Thoracic aorta (tissue), 2 donors: ENCODE data around the gene FAR2. TPM values are rescaled to one million over a fixed set of nuclear protein-coding genes. Genes with fewer than 3 reads are reported as not detected.

ENCODE experiments used
- ATAC-seq: fragments of 150-250 bp; one replicate; pipeline ENCODE4 v1.8.0; 2017; ENCODE audit warnings: low read depth; ENCODE audit not compliant: insufficient number of reproducible peaks, low FRiP score
- DNase-seq: peaks from one replicate; pipeline ENCODE4 v3.0.0-alpha.2; 2020; ENCODE audit warnings: low spot score
- H3K27ac ChIP-seq, 2 donors: fragments of 200-600 bp; sonication (generic); 1 replicate in 1 of 2; 2 replicates in 1 of 2; pipeline ENCODE4 v1.5.1; 2016; ENCODE audit warnings: mild to moderate bottlenecking in 2 of 2, moderate library complexity in 2 of 2
- H3K27me3 ChIP-seq: fragments of 200-600 bp; sonication (generic); replicated peaks from 2 replicates; pipeline ENCODE4 v1.6.0; 2016; ENCODE audit warnings: mild to moderate bottlenecking; ENCODE audit not compliant: insufficient read depth
- H3K36me3 ChIP-seq: fragments of 200-600 bp; sonication (generic); one replicate; pipeline ENCODE4 v1.5.1; 2016
- H3K4me1 ChIP-seq, 2 donors: fragments of 200-600 bp; sonication (generic); 1 replicate in 1 of 2; 2 replicates in 1 of 2; pipeline versions ENCODE4 v1.5.1 to v1.6.0; 2016; ENCODE audit warnings: low read depth in 2 of 2, mild to moderate bottlenecking in 1 of 2; ENCODE audit not compliant: control insufficient read depth in 1 of 2
- H3K4me3 ChIP-seq: fragments of 200-600 bp; sonication (generic); 2 replicates; pipeline ENCODE4 v1.5.1; 2016; ENCODE audit warnings: mild to moderate bottlenecking
- H3K9me3 ChIP-seq: fragments of 200-600 bp; sonication (generic); 2 replicates; pipeline ENCODE4 v1.5.1; 2016
- total RNA-seq, 2 donors: library from RNA; depleted of rRNA; stranded (reverse); fragments of >200 nt; gene quantifications; one replicate each; pipeline versions ENCODE4 v1.1.0 to v1.2.3, GENCODE V29; 2016
- TF ChIP-seq, protein P1 (sequence below): fragments of 200-600 bp; sonication (generic); IDR thresholded peaks from one replicate; pipeline ENCODE4 v1.5.1; 2019; ENCODE audit warnings: antibody characterized with exemption

FAR2 gene
- total RNA-seq, 2 donors from 2014 or later: 8.5 to 16.9 TPM

DNA sequence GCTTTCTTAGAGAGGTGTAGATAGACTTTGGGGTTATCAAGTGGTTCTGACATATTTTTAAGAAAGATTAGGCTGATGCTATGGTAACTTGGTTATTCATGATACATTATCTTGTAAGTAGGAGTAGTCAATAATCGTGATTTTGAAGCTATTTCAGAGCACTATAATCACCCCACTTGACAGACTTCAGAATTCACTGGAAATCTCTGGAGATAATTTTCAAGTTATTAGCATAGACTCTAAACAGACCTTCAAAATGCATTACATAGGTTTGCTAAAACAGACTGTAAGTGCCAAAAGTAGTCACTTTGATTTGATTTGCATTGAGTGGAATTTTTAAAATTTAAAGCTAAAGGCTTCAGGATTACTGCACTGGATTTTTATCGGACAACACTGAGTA is 157.6 kb downstream of the FAR2 start:
- DNase-seq (no peak), ATAC-seq (no peak)
- H3K27ac ChIP-seq: no peak overlapping the region
- TF ChIP-seq, protein P1, sequence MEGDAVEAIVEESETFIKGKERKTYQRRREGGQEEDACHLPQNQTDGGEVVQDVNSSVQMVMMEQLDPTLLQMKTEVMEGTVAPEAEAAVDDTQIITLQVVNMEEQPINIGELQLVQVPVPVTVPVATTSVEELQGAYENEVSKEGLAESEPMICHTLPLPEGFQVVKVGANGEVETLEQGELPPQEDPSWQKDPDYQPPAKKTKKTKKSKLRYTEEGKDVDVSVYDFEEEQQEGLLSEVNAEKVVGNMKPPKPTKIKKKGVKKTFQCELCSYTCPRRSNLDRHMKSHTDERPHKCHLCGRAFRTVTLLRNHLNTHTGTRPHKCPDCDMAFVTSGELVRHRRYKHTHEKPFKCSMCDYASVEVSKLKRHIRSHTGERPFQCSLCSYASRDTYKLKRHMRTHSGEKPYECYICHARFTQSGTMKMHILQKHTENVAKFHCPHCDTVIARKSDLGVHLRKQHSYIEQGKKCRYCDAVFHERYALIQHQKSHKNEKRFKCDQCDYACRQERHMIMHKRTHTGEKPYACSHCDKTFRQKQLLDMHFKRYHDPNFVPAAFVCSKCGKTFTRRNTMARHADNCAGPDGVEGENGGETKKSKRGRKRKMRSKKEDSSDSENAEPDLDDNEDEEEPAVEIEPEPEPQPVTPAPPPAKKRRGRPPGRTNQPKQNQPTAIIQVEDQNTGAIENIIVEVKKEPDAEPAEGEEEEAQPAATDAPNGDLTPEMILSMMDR: no peak
- no peak overlapping the region for H3K4me3 ChIP-seq
- no peaks in the 10 kb centered on the region for H3K27me3 ChIP-seq
- H3K36me3 ChIP-seq: no peaks in the 10 kb centered on the region
- no peaks in the 10 kb centered on the region for H3K9me3 ChIP-seq
- no peaks in the 10 kb centered on the region for H3K4me1 ChIP-seq

DNA sequence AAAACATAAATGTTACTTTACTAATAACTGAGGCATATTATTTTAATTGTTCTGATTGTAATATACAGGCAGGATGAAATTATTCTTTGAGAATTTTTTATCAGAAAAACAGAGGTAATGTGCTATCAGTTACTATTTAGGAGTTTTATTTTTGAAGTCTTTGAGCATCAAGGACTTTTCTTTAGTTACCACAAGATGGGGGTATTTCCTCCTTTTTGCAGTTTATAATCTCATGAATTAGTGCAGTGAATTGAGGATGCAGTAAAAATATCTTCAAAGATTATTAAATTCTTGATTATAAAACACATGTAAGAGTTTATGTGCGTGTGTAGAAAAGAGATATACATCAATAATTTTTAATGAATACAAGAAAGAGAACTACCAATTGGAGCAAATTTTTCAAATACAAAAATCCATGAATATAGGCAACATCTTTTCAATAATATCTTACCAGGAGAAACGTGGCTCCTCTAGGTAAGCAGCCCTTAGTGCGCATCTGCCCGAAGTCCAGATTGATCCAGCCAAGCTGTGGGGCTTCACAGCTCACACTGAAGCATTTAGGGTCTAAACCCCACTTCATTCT is 160.3 kb downstream of the FAR2 start:
- Histone ChIP-seq H3K4me3 (no peak overlapping the region), H3K36me3 (no peaks in the 10 kb centered on the region), H3K27ac (no peak overlapping the region), H3K27me3 (no peaks in the 10 kb centered on the region), H3K4me1 (no peaks in the 10 kb centered on the region), H3K9me3 (no peaks in the 10 kb centered on the region)
- no peak for DNase-seq
- no peak for ATAC-seq
- TF ChIP-seq, protein P1: no peak

DNA sequence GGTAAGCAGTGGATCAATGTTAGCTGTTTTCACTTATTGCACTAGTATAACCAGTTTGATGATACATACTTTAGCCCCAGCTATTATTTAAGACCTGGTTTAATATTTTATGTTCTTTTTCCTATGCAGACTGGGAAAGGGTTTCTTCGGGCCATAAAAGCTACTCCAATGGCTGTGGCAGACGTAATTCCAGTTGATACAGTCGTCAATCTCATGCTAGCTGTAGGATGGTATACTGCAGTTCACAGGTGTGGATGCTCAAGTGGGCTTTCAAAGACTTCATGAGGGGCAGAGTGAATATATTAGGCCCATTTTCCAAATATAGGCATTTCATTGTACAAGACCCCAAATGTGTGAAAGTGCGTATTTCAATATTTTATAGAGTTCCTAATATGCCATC is 161.8 kb downstream of the FAR2 start:
- Histone ChIP-seq H3K4me3 (no peak overlapping the region), H3K4me1 (no peaks in the 10 kb centered on the region), H3K36me3 (no peaks in the 10 kb centered on the region), H3K27ac (no peak overlapping the region), H3K27me3 (no peaks in the 10 kb centered on the region), H3K9me3 (no peaks in the 10 kb centered on the region)
- DNase-seq (no peak), ATAC-seq (no peak)
- TF ChIP-seq, protein P1: no peak

DNA sequence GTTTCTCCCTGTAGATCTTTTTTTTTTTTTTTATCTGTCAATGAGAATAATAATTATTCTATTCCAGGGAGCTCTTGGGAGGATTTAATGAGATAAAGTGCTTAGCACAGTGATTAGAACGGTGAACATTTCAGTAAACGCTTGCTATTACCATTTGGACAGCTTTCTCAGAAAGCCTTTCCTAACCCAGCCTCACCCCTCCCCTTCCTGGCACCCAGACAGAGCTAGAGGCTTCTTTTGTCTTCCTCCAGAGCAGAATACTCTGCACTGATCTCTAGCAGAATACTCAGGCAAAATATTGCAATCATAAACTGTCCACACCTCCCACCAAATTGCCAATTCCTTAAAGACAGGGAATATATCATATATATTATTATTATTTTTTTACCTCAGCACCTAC is 165.3 kb downstream of the FAR2 start:
- Histone ChIP-seq H3K4me1 (peaks cover 0 to 15% of the 10 kb centered on the region in 2 donors), H3K4me3 (no peak overlapping the region), H3K9me3 (no peaks in the 10 kb centered on the region), H3K27me3 (no peaks in the 10 kb centered on the region), H3K36me3 (no peaks in the 10 kb centered on the region), H3K27ac (no peak overlapping the region)
- TF ChIP-seq, protein P1: no peak
- DNase-seq: no peak
- ATAC-seq: no peak

DNA sequence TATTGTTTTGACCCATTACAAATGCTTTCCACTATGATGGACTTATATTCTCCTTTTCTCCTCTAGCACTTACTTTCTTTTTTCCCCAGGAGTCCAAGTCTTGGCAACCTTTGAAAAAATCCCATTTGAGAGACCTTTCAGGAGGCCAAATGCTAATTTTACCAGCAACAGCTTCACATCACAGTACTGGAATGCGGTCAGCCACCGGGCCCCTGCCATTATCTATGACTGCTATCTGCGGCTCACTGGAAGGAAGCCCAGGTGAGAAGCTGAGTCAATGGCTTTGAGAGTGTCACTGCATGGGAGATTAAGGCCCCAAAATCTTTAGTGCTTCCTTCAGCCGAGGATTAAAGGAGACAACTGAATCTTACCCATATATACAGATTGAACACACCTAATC is 167.7 kb downstream of the FAR2 start:
- Histone ChIP-seq H3K27ac (no peak overlapping the region), H3K9me3 (no peaks in the 10 kb centered on the region), H3K4me1 (peaks cover 0 to 15% of the 10 kb centered on the region in 2 donors), H3K4me3 (no peak overlapping the region), H3K36me3 (no peaks in the 10 kb centered on the region), H3K27me3 (no peaks in the 10 kb centered on the region)
- DNase-seq: no peak
- TF ChIP-seq, protein P1: no peak
- no peak for ATAC-seq
